Measurements from ENCODE around the gene PKDREJ. TPM values are rescaled to one million over a fixed set of nuclear protein-coding genes. Genes with fewer than 3 reads are reported as not detected.

The PKDREJ gene
- total and polyA plus RNA-seq, 2 of the 4 experiments (the other 2 are of a cell fraction), result 0.02 TPM; not detected in 1

- no peak overlapping the region for H2BK20ac ChIP-seq (ENCODE audit: low read depth, low read length)
- no peak overlapping the region for H3K23ac ChIP-seq (ENCODE audit: low read depth, low read length)
- H3K14ac ChIP-seq (replicated peaks; ENCODE audit: low read depth, low read length), result no peak overlapping the region
- in situ Hi-C loops (cut with MboI; ENCODE audit: low sequenced_read_pairs), result no loop called here
- H3K9ac ChIP-seq (ENCODE audit: low read depth, low read length), result no peak overlapping the region
- no peaks in the 10 kb centered on the region for H3K9me3 ChIP-seq (ENCODE audit: control insufficient read depth, insufficient read depth, low read length)
- ChIA-PET CTCF (no interaction called here), POLR2A (ENCODE audit: unreplicated experiment) (no interaction called here)
- no peak overlapping the region for H3K18ac ChIP-seq (ENCODE audit: low read depth, low read length)
- 75% methylated on average over 4 of the region's 7 CpGs; no CpG with 5 or more reads in 1 of the 2 experiments for WGBS, 2 experiments (ENCODE audit: extremely low coverage in 2 of 2, insufficient read length in 1 of 2)
- DNase-seq, result no peak
- H3K27me3 ChIP-seq (ENCODE audit: control insufficient read depth, insufficient read depth, low read length), result no peaks in the 10 kb centered on the region
- H2BK15ac ChIP-seq (ENCODE audit: low read depth, low read length), result no peak overlapping the region
- H3K4me1 ChIP-seq (ENCODE audit: control insufficient read depth, insufficient read depth, low read length), result no peaks in the 10 kb centered on the region
- no TSS peak for BruUV-seq (replicated peaks)
- no peak overlapping the region for H2AK9ac ChIP-seq (replicated peaks; ENCODE audit: low read depth, low read length, poor library complexity)
- no peak overlapping the region for H3K4me3 ChIP-seq (ENCODE audit: insufficient read depth, low read depth, low read length)
- no peak overlapping the region for H3K56ac ChIP-seq (ENCODE audit: extremely low read depth, insufficient read depth, low read length)
- intact Hi-C loops (cut with micrococcal nuclease), result no loop called here
- dilution Hi-C loops (cut with HindIII; ENCODE audit: low sequenced_read_pairs, unreplicated experiment), result no loop called here
- H2BK120ac ChIP-seq (ENCODE audit: low read depth, low read length), result no peak overlapping the region
- no peak overlapping the region for H4K5ac ChIP-seq (ENCODE audit: low read depth, low read length)
- 0 out of 2 replicates have a peak, but pooled peaks cover 6% of the 10 kb centered on the region for H3K9me1 ChIP-seq (ENCODE audit: insufficient read depth, low read length)
- no peak overlapping the region for H4K91ac ChIP-seq (ENCODE audit: insufficient read depth, low read depth, low read length)
- H3K4ac ChIP-seq (ENCODE audit: low read depth, low read length), result no peak overlapping the region
- no peak overlapping the region for H3K4me2 ChIP-seq (ENCODE audit: low read depth, low read length)
- no peak overlapping the region for H4K8ac ChIP-seq (ENCODE audit: low read depth in 2 of 2, low read length in 2 of 2)
- H3K36me3 ChIP-seq (ENCODE audit: control insufficient read depth, insufficient read depth, low read length), result peaks cover 63% of the 10 kb centered on the region
- no peak overlapping the region for H2AFZ ChIP-seq (replicated peaks; ENCODE audit: low read length, poor library complexity)
- TF ChIP-seq MAZ (IDR thresholded peaks at IDR 0.05; ENCODE audit: borderline replicate concordance, low read depth, low read length) (no peak), SMC3 (IDR thresholded peaks at IDR 0.05; ENCODE audit: low read depth, low read length) (no peak), POLR2A (IDR thresholded peaks at IDR 0.05; ENCODE audit: low read depth, low read length) (no peak), CHD1 (IDR thresholded peaks at IDR 0.05; ENCODE audit: low read depth, low read length) (no peak), RAD21 (IDR thresholded peaks at IDR 0.05; ENCODE audit: low read length) (no peak), BHLHE40 (IDR thresholded peaks at IDR 0.05; ENCODE audit: low read depth, low read length) (no peak)
- H2AK5ac ChIP-seq (ENCODE audit: low read depth, low read length), result no peak overlapping the region
- no peak for ATAC-seq (ENCODE audit: low read depth)
- no peak overlapping the region for H2BK5ac ChIP-seq (ENCODE audit: low read depth, low read length, poor library complexity, severe bottlenecking)
- H3K27ac ChIP-seq (ENCODE audit: insufficient read depth, low read length), result no peak overlapping the region
- H3K79me1 ChIP-seq (ENCODE audit: low read depth in 1 of 2, low read length in 2 of 2), result no peaks in the 10 kb centered on the region
- no peaks in the 10 kb centered on the region for H4K20me1 ChIP-seq (ENCODE audit: insufficient read depth, low read length)
These were observed 25.7 kb upstream of the PKDREJ start for GRCh38 chr22:46288846-46289243.
